Ishikawa (cell line): ENCODE data around the gene DOCK3.

Experiments used
- CEBPB ChIP-seq: IDR thresholded peaks from 2 replicates; pipeline ENCODE4 v1.6.1; 2012
- CREB1 ChIP-seq: IDR thresholded peaks from 2 replicates; pipeline ENCODE4 v1.6.1; 2012; ENCODE audit warnings: low read depth
- EGR1 ChIP-seq: IDR thresholded peaks from 2 replicates; pipeline ENCODE4 v1.6.1; 2012
- EP300 ChIP-seq: IDR thresholded peaks from 2 replicates; pipeline ENCODE4 v1.6.1; 2012; ENCODE audit warnings: borderline replicate concordance
- FOXM1 ChIP-seq: IDR thresholded peaks from 2 replicates; pipeline ENCODE4 v1.6.1; 2012; ENCODE audit warnings: low read depth, borderline replicate concordance
- NFIC ChIP-seq: IDR thresholded peaks from 2 replicates; pipeline ENCODE4 v1.6.1; 2012
- RAD21 ChIP-seq: IDR thresholded peaks from 2 replicates; pipeline ENCODE4 v1.6.1; 2012; ENCODE audit warnings: low read depth
- TAF1 ChIP-seq: IDR thresholded peaks from 2 replicates; pipeline ENCODE4 v1.6.1; 2012; ENCODE audit warnings: low read depth, mild to moderate bottlenecking
- TCF12 ChIP-seq: IDR thresholded peaks from 2 replicates; pipeline ENCODE4 v1.6.1; 2012; ENCODE audit warnings: low read depth
- TEAD4 ChIP-seq: IDR thresholded peaks from 2 replicates; pipeline ENCODE4 v1.6.1; 2012
- USF1 ChIP-seq: IDR thresholded peaks from 2 replicates; pipeline ENCODE4 v1.6.1; 2012
- YY1 ChIP-seq: IDR thresholded peaks from 2 replicates; pipeline ENCODE4 v1.6.1; 2012; ENCODE audit warnings: low read depth
- ZBTB7A ChIP-seq: IDR thresholded peaks from 2 replicates; pipeline ENCODE4 v1.6.1; 2012; ENCODE audit warnings: low read depth
- TF ChIP-seq, protein P1 (sequence below): IDR thresholded peaks from 2 replicates; pipeline ENCODE4 v1.6.1; 2012
- TF ChIP-seq, protein P2 (sequence below): IDR thresholded peaks from 2 replicates; pipeline ENCODE4 v1.6.1; 2012; ENCODE audit warnings: low read depth, mild to moderate bottlenecking

DOCK3 gene

DNA sequence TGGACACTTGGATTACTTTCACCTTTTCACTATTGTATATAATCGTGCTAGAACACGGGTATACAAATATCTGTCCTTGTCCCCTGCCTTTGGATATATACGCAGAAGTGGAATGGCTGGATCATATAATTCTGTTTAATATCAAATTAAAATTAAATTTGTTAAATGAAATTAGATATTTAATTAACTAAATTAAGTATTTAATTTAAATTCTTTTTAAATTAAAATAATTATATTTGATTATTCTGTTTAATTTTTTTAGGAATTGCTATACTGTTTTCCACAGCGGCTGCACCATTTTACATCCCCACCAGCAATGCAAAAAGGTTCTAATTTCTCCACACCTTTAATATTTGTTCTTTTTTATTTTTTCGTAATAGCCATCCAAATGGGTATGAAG lies 84.3 kb downstream of the DOCK3 start:
- no peak for TF ChIP-seq TEAD4
- TF ChIP-seq EGR1 = no peak
- TF ChIP-seq CEBPB = no peak

GRCh38 chr3:50777680-50778079 lies 103.0 kb downstream of the DOCK3 start:
- TF ChIP-seq TEAD4 (no peak), USF1 (no peak), CREB1 (no peak), ZBTB7A (no peak), EP300 (no peak), RAD21 (no peak), NFIC (no peak), TAF1 (no peak), EGR1 (no peak), YY1 (no peak), CEBPB (no peak), TCF12 (no peak)
- TF ChIP-seq, protein P1, sequence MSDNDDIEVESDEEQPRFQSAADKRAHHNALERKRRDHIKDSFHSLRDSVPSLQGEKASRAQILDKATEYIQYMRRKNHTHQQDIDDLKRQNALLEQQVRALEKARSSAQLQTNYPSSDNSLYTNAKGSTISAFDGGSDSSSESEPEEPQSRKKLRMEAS = no peak

GRCh38 chr3:50786631-50787030 lies 111.9 kb downstream of the DOCK3 start:
- TF ChIP-seq, protein P1 = no peak
- TF ChIP-seq TAF1 (no peak), YY1 (no peak), TEAD4 (no peak)

- TF ChIP-seq USF1 (no peak), NFIC (no peak), CREB1 (no peak), EGR1 (no peak), TEAD4 (no peak), YY1 (no peak), ZBTB7A (no peak), CEBPB (no peak), RAD21 (no peak), FOXM1 (no peak), TCF12 (no peak), TAF1 (no peak), EP300 (no peak)
- TF ChIP-seq, protein P2, sequence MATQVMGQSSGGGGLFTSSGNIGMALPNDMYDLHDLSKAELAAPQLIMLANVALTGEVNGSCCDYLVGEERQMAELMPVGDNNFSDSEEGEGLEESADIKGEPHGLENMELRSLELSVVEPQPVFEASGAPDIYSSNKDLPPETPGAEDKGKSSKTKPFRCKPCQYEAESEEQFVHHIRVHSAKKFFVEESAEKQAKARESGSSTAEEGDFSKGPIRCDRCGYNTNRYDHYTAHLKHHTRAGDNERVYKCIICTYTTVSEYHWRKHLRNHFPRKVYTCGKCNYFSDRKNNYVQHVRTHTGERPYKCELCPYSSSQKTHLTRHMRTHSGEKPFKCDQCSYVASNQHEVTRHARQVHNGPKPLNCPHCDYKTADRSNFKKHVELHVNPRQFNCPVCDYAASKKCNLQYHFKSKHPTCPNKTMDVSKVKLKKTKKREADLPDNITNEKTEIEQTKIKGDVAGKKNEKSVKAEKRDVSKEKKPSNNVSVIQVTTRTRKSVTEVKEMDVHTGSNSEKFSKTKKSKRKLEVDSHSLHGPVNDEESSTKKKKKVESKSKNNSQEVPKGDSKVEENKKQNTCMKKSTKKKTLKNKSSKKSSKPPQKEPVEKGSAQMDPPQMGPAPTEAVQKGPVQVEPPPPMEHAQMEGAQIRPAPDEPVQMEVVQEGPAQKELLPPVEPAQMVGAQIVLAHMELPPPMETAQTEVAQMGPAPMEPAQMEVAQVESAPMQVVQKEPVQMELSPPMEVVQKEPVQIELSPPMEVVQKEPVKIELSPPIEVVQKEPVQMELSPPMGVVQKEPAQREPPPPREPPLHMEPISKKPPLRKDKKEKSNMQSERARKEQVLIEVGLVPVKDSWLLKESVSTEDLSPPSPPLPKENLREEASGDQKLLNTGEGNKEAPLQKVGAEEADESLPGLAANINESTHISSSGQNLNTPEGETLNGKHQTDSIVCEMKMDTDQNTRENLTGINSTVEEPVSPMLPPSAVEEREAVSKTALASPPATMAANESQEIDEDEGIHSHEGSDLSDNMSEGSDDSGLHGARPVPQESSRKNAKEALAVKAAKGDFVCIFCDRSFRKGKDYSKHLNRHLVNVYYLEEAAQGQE = no peak
- TF ChIP-seq, protein P1 = no peak
Observed at GRCh38 chr3:50792568-50792967, 117.8 kb downstream of the DOCK3 start.

- TF ChIP-seq, protein P1 = no peak
- no peak for TF ChIP-seq TAF1
- TF ChIP-seq CEBPB = no peak
- TF ChIP-seq TEAD4 = no peak
Observed at GRCh38 chr3:50805321-50805720, 130.6 kb downstream of the DOCK3 start.

GRCh38 chr3:50806031-50806430 lies 131.3 kb downstream of the DOCK3 start:
- TF ChIP-seq NFIC (no peak), USF1 (no peak), RAD21 (no peak), TAF1 (no peak), YY1 (no peak), CREB1 (no peak), TEAD4 (no peak), CEBPB (no peak), EGR1 (no peak), FOXM1 (no peak), ZBTB7A (no peak), TCF12 (no peak), EP300 (no peak)
- TF ChIP-seq, protein P2 = no peak
- TF ChIP-seq, protein P1 = no peak
